Activated T-cell treated with anti-CD3 and anti-CD28 coated beads, Interleukin-2, amount 50 U/mL, for 48 hours (primary cell): Measurements from ENCODE around the gene ADAMTS2.

ENCODE experiments used
- DNase-seq, 2 experiments: peaks; one replicate each; pipeline ENCODE4 v3.0.0-alpha.2; 2020

The ADAMTS2 gene

GRCh38 chr5:179153341-179153901 lies 191.8 kb downstream of the ADAMTS2 start:
- no peak for DNase-seq

- no peak for DNase-seq
Observed at GRCh38 chr5:179152941-179153340, 192.3 kb downstream of the ADAMTS2 start.

- no peak for DNase-seq
Observed at GRCh38 chr5:179152144-179152895, 192.9 kb downstream of the ADAMTS2 start.

- DNase-seq, result no peak
Observed at GRCh38 chr5:179151286-179152118, 193.8 kb downstream of the ADAMTS2 start.

GRCh38 chr5:179150011-179150410 lies 195.2 kb downstream of the ADAMTS2 start:
- no peak for DNase-seq

GRCh38 chr5:179149278-179149677 lies 196.0 kb downstream of the ADAMTS2 start:
- no peak for DNase-seq

GRCh38 chr5:179148703-179149170 lies 196.5 kb downstream of the ADAMTS2 start:
- DNase-seq, result no peak

- DNase-seq, result no peak
Observed at GRCh38 chr5:179147991-179148702, 197.1 kb downstream of the ADAMTS2 start.

- DNase-seq, result peak; percentile 58 to 71
Observed at GRCh38 chr5:179146277-179146676, 199.0 kb downstream of the ADAMTS2 start.

GRCh38 chr5:179143446-179143845 lies 201.8 kb downstream of the ADAMTS2 start:
- no peak for DNase-seq

GRCh38 chr5:179142434-179143198 lies 202.6 kb downstream of the ADAMTS2 start:
- DNase-seq, result peak; percentile 29 to 38

GRCh38 chr5:179141867-179142266 lies 203.4 kb downstream of the ADAMTS2 start:
- no peak for DNase-seq

GRCh38 chr5:179140293-179140692 lies 205.0 kb downstream of the ADAMTS2 start:
- DNase-seq, result no peak

- no peak for DNase-seq
Observed at GRCh38 chr5:179139936-179140235, 205.4 kb downstream of the ADAMTS2 start.

- no peak for DNase-seq
Observed at GRCh38 chr5:179139111-179139935, 205.9 kb downstream of the ADAMTS2 start.

GRCh38 chr5:179138568-179138925 lies 206.7 kb downstream of the ADAMTS2 start:
- no peak for DNase-seq

GRCh38 chr5:179137643-179138567 lies 207.4 kb downstream of the ADAMTS2 start:
- DNase-seq, result no peak

GRCh38 chr5:179137016-179137642 lies 208.1 kb downstream of the ADAMTS2 start:
- DNase-seq, result no peak

GRCh38 chr5:179135441-179136215 lies 209.6 kb downstream of the ADAMTS2 start:
- no peak for DNase-seq
